ENCODE results near the gene ENDOD1.

ENDOD1 gene

GRCh38 chr11:95144313-95145235 is 54.9 kb downstream of the ENDOD1 start:
- DNase-seq = no peak

DNA sequence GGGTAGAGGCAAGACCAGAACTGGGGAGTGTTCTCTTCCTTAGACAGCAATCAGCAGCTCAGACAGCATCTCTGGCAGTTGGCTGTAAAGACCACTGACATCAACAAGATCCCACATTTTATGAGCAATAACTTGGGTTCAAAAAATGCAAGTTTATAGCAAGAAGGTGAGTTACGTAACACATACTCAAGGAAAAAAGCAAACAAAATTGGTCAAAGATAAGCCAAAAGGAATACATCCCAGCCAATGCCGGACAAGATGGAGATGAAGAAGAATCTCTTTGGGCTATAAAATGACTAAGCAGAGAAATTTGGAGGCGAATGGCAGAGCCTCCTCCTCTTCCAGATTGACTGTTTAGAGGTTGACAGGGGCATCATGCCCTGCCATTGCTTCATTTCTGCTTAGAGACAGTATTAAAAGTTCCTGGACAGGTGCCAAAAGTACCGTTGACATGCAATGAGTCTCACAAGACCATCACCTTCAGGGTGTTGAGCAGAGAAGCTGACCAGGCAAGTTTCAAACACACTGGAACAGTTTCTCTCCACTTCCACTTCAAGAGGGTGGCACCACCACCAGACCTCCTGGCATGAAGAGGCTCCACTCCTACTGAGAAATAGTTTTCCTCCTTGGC is 55.9 kb downstream of the ENDOD1 start:
- DNase-seq = no peak

DNA sequence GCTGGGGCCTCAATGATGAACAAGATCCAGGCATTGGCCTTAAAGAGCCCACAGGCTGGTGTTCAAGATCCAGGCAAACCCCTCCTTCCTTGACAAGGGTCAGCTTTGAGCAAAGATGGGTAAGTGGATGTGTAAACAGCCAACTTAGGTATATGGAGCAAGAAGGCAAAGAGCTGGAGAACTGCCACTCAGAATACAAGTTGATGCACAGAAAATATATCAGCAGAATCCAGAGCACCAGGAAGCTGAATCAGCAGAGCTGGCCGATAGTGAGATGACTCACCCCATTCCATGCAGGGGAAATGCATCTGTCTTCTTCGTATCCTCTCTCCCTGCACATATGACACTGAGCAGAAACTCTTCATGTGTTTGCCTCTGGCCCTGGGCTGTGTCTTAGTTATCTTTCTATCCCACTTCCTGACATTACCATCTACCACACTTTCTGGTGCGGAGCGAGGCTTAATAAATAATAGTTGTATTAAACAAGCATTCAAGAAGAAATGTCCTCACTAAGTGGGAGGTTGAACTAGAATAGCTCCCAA is 57.8 kb downstream of the ENDOD1 start:
- DNase-seq = no peak

GRCh38 chr11:95148406-95148805 is 58.8 kb downstream of the ENDOD1 start:
- DNase-seq = no peak

DNA sequence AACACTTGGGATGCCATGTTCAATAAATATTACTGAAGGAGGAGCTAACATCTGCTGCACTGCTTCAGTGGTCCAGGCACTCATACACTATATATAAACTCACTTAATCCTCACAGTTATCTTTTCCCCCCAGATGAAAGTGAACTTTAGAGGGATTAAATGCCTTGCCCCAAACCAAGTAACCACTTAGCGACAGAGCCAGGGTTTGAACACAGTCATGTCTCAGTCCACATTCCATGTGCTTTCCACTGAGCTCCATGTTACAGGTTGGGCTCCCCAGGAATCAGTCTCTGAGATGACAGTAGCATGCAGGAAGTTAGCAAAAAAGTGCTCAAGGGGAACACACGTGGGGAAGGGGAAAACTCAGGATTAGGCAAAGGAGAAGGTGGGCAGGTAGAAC is 59.3 kb downstream of the ENDOD1 start:
- DNase-seq = no peak

DNA sequence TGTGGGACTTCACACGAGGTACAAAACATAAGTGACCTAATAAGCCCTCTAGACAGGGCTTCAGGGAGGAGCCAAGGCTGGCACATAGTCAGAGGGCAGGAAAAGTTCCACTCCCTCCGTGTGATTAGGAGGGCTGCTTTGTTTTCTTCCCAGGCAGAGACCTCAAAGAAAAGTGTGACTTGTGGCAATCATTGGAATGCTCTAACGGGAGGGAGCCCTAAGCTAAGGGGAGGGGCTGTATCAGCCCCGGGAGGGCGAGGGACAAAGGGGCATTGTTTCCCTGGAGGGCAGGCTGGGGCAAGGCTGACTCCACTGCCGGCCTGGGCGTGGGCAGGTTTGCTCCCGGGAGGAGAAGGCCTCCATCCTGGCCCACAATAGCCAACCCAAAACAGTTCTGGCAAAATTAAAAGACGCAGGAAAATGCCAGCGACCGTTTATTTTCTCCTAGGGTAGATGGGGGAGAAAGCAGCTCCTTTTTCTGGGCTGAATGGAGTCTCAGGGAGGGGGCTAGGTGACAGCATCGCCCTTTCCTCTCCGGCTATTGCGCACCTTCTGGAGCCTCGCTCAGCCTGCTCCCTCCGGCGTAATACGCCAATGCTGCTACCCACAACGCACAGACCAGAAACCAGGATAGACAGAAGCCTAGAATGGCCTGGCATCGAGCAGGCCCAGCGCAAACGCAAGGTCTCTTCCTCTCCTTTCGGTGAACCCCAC is 60.2 kb downstream of the ENDOD1 start:
- DNase-seq = no peak

GRCh38 chr11:95150956-95151684 is 61.5 kb downstream of the ENDOD1 start:
- DNase-seq = peak; percentile 92

DNA sequence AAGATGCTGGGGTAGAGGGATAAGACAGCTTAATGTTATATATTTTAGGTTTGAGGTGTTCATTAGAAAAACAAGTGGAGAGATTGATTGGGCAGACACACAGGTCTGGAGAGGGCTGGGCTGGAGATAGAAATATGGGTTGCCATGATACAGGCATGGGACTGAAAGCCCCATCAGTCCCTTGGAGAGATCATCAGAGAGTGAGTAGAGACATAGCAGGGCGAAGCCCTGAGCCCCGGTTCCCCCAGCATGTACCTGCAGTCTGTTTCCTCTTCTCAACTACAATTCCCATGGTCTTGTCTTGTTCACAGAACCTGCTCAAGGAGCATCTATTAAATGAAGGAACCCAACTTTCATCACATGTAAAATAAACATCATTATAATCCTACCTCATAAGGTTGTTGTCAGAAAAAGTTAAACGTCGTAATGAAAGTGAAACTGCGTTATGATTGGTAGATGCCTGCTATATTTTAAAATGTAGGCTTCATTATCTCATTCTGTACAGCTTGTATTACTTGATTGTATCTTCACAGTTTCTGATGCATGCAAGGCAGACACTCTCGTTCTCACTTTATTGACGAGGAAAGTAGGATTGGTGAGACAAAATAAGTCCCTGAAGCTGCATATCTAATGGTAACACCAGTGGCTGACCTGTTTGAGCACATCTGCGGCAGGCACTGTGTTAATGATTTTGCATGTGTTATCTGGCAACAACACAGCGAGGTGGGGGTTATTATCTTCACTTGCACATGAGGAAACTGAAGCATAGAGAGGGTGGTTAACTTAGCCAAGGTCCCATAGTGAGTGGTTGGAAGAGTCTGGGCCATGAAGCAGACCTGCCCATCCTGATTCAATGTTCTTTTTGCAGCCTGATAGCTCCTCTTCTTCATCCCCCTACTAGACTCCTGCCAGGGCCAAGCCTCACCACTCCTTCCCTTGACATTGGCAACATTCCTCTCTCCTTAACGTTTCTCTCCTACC is 63.5 kb downstream of the ENDOD1 start:
- no peak for DNase-seq

GRCh38 chr11:95153857-95154246 is 64.2 kb downstream of the ENDOD1 start:
- no peak for DNase-seq

GRCh38 chr11:95154514-95154913 is 64.9 kb downstream of the ENDOD1 start:
- DNase-seq = peak; percentile 80

- no peak for DNase-seq
Observed at GRCh38 chr11:95155385-95155784, 65.7 kb downstream of the ENDOD1 start.

DNA sequence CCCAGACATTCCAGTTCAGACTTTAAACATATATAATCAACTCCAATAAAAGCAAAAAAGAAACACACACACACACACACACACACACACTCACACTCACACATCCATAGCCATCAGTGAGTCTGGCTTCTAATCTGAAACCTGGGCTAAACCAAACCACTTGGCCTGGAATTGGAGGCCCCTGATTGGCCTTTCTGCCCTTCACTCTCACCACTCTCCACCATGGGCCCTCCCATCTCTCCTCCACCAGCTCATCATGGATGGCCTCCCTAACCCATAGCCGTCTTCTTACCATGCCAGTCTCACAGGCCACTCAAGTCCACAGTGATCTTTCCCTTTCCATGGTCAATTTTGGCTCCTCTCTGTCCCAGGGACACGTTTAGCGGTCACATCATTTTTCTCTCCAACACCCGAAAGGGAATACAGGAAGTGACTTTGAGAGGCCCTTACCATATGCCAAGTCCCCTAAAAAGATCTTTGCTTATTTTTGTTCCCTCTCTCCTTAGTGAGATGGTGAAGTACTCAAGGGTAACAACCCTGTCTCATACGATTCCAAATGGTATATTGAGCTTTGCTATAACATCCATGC is 66.6 kb downstream of the ENDOD1 start:
- no peak for DNase-seq

DNA sequence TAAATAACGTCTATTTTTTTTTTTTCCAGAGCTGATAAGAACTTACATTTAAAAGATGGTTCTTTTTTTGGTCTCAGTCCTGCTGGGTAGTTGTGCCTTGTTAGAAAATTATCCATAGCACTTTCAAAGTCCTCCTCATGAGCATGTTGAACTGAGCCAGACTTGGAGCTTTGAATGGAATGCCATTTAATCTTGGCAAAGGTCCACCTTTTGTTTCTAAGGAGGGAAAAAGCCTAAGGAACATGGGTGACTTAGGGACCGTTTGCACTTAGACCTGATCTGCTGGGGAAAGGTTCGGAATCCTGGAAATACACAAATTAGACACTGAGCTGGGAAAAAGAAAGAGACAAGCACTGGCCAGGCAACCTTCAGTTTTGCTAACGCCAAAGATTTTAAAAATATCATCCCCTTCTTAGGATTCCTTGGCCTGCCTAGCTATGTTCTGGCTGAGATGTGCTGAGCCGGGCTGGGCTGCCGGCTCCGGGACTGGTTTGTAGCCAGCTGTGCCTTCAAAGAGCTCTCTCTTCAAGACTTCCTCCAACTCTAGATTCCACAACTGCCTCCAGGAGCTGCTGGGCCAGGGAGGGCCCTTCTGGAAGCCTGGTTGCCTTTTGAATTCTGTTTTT is 67.4 kb downstream of the ENDOD1 start:
- no peak for DNase-seq

- no peak for DNase-seq
Observed at GRCh38 chr11:95157824-95158223, 68.2 kb downstream of the ENDOD1 start.

DNA sequence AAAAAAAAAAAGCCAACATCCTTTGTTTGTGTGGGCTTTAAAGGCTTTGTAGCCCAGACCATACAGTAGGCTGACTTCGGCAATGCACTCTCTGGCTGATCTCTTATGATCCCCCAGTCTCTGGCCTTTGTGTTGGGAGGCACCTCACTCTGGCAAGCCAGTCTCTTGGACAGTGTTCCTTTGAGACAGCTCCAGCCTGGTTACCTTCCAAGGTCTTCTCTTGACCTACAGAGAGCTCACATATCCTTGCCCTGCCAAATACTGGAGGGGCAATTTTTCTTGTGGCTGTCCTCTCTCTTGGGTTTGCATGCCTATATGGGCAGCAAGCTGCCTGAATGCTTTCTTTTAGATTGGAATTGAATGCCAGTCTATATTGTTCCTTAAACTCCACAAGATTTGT is 71.6 kb downstream of the ENDOD1 start:
- no peak for DNase-seq

GRCh38 chr11:95163106-95163505 is 73.5 kb downstream of the ENDOD1 start:
- no peak for DNase-seq

- DNase-seq = no peak
Observed at GRCh38 chr11:95165638-95166037, 76.0 kb downstream of the ENDOD1 start.

DNA sequence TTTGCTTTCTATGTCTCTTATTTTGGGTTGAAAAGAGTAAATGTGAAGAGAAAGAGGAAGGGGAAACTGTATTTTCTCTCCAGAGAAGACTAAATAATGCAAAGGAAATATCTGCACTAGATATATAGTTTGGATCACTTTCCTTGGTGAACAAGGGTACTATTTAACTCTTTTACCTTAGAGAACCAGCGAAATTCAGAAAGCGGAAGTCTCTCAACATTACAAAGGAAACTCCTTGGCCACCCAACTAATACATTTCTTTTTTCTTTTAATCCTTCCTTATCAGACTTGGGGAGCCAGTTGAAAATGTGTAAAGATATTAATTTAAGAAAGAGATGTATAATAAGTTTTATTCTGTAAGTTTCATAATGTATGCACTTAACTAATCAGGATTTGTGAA is 77.1 kb downstream of the ENDOD1 start:
- no peak for DNase-seq

DNA sequence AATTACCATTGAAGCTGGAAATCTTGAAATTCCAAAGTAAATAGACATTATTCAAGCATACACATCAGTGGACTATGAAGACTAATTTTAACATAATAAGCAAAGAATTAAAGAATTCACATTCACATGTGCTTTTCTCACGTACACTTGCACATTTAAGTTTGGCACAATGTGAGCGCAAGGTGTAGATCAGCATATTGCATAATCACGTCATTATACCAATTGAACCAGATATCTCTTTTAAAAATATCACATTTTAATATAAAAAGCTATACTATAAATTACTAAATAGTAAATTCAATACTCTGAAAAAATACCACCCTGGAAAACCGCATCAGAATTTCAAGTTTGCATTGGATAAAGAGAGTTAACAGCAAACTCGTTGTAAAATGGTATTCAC is 80.6 kb downstream of the ENDOD1 start:
- DNase-seq = no peak

DNA sequence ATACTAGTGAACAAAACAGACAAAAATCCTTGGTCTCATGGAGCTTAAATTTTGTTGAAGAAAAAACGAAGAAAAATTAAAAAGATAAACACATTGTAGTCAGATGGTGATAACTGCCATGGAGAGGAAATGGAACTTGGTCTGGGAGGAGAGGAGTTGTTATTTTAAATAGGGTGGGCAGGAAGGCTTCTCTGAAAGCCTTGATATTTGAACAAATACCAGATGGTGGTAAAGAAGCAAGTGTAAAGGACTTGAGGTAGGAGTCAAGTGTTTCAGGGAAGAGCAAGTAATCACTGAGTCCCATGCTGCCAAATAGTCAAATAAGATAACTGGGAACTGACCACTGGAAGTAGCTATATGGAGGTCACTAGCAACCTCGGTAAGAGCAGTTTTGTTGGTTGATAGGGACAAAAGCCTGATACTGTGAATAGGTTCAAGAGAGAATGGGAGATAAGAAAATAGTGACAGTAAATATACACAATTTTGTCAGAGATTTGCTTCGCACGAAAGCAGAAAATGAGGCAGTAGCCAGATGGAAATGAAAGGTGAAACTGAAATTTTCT is 86.3 kb downstream of the ENDOD1 start:
- no peak for DNase-seq

Measured in NCI-H1092 treated with DMSO at 0.1 percent for 48 hours (cell line).